Inflammatory macrophage treated with lipopolysaccharide for 1 hour (primary cell): ENCODE data around the gene SLC38A7.
"Not testable (repeated sequence)": the region's sequence is repeated elsewhere in the genome, so short reads cannot be mapped to it uniquely, and the experiment has no call there.

ENCODE experiments used
- DNase-seq, 2 donors: peaks; one replicate each; pipeline ENCODE4 v3.0.0-alpha.2; 2020 to 2022

Gene SLC38A7

GRCh38 chr16:58670946-58671583 is 13.5 kb downstream of the SLC38A7 start:
- DNase-seq: no peak

- no peak for DNase-seq
These were observed 14.4 kb downstream of the SLC38A7 start for GRCh38 chr16:58670177-58670576.

GRCh38 chr16:58665200-58665599 is 19.4 kb downstream of the SLC38A7 start:
- DNase-seq: no peak

- peak; percentile 83 to 87 for DNase-seq
These were observed 23.3 kb downstream of the SLC38A7 start for GRCh38 chr16:58661199-58661830.

- DNase-seq: not testable (repeated sequence)
These were observed 24.7 kb downstream of the SLC38A7 start for GRCh38 chr16:58659911-58660310.

- DNase-seq: peak; percentile 13 to 43
These were observed 25.8 kb downstream of the SLC38A7 start for GRCh38 chr16:58658796-58659211.

- DNase-seq: no peak
These were observed 27.7 kb downstream of the SLC38A7 start for GRCh38 chr16:58656899-58657298.

GRCh38 chr16:58655215-58655596 is 29.4 kb downstream of the SLC38A7 start:
- DNase-seq: no peak

- DNase-seq: no peak
These were observed 29.9 kb downstream of the SLC38A7 start for GRCh38 chr16:58654560-58655214.

GRCh38 chr16:58652741-58653140 is 31.8 kb downstream of the SLC38A7 start:
- DNase-seq: no peak

- no peak for DNase-seq
These were observed 32.6 kb downstream of the SLC38A7 start for GRCh38 chr16:58651965-58652348.

- DNase-seq: no peak
These were observed 34.9 kb downstream of the SLC38A7 start for GRCh38 chr16:58649707-58650106.

- no peak for DNase-seq
These were observed 37.5 kb downstream of the SLC38A7 start for GRCh38 chr16:58647107-58647506.

GRCh38 chr16:58644765-58645487 is 39.6 kb downstream of the SLC38A7 start:
- no peak for DNase-seq

- DNase-seq: no peak
These were observed 40.5 kb downstream of the SLC38A7 start for GRCh38 chr16:58644108-58644507.

GRCh38 chr16:58640949-58641348 is 43.6 kb downstream of the SLC38A7 start:
- no peak for DNase-seq

GRCh38 chr16:58639836-58640235 is 44.7 kb downstream of the SLC38A7 start:
- no peak for DNase-seq

GRCh38 chr16:58639230-58639629 is 45.3 kb downstream of the SLC38A7 start:
- no peak for DNase-seq

- DNase-seq: no peak
These were observed 46.2 kb downstream of the SLC38A7 start for GRCh38 chr16:58638148-58639036.

GRCh38 chr16:58637021-58637420 is 47.5 kb downstream of the SLC38A7 start:
- not testable (repeated sequence) for DNase-seq

- no peak for DNase-seq
These were observed 48.1 kb downstream of the SLC38A7 start for GRCh38 chr16:58636466-58636865.

- no peak for DNase-seq
These were observed 49.1 kb downstream of the SLC38A7 start for GRCh38 chr16:58635502-58635901.
